H1 (cell line): ENCODE measurements around the gene FUT4.

Experiments used
- EZH2 ChIP-seq: fragments of 200-600 bp; sonication (generic); IDR thresholded peaks from 2 replicates; pipeline ENCODE4 v1.7.1; 2012; ENCODE audit warnings: low read depth, mild to moderate bottlenecking, moderate library complexity, low read length, inconsistent platforms; ENCODE audit not compliant: severe bottlenecking
- POLR2A ChIP-seq, 2 experiments: IDR thresholded peaks; 1 replicate in 1 of 2; 2 replicates in 1 of 2; pipeline ENCODE4 v1.6.1; 2011; ENCODE audit warnings: low read depth in 2 of 2, low read length in 2 of 2, mild to moderate bottlenecking in 2 of 2; ENCODE audit errors: control extremely low read depth in 1 of 2

DNA sequence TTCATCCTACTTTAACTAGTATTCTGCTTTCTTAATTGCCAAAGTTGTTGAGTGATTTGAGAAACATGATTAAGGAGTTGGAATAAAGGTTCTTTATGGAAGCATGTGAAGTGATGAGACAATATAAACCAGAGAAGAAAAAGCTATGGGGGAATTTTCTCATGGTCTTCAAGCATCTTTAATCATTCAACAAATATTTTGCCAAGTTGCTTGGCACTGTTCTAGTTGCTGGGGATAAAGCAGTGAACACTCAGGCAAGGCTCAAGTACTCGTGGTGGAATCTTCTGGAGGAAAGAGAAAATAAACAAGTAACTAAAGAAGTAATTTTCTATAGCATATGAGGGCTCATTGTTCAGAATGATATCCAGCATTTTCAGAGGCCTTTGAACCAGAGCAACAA is 14.3 kb downstream of the FUT4 start:
- TF ChIP-seq EZH2 (no peak), POLR2A (IDR thresholded peaks at IDR 0.05; ENCODE audit: control extremely low read depth in 1 of 2, low read depth in 2 of 2, low read length in 2 of 2) (no peak)
